ENCODE measurements around the gene PBX4.
"Not testable (repeated sequence)": the region's sequence is repeated elsewhere in the genome, so short reads cannot be mapped to it uniquely, and the experiment has no call there.

The PBX4 gene

DNA sequence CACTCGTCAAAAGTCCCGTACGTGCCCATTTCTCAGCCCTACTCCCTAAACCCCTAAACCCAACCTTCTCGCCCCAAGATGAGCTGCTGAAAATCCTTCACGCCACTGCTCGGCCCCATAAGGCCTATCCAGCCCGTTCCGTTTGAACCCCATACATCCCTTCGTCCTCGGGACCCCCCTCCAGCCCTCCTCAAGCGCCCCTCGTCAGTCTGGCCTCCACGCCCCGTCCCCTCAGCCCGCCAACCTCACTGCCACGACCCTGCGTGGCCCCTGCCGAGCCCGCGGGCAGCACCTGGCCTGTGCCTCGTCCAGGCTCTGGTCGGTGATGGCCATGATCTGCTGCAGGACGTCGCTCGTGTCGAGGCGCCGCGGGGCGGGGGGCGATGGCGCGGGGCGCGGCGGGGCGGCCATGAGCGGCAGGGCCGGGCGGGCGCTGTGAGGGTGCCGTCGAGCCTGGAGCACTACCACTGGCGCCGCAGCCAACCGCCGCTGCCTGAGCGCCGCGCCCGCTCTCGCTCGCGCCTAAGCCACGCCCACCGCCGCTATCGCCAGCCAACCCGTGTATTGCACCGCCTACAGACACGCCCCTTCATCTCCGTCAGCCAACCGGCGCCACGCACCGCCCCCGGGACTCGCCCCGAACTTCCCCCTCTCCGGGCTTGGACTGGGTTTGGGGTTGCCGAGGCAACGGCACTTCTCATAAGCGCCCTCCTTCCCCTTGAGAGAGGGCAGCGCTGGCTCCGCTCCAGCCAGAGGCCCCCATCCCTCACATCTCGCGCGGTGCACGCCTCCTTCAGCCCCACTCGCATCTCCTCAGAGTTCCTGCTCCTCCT, at the start of gene PBX4:
PBX4 (minus strand) TSS at position 469 of the 833 bp plus-strand sequence; CDS start at position 411, 58 bp downstream.
- peak; percentile 94 for DNase-seq

DNA sequence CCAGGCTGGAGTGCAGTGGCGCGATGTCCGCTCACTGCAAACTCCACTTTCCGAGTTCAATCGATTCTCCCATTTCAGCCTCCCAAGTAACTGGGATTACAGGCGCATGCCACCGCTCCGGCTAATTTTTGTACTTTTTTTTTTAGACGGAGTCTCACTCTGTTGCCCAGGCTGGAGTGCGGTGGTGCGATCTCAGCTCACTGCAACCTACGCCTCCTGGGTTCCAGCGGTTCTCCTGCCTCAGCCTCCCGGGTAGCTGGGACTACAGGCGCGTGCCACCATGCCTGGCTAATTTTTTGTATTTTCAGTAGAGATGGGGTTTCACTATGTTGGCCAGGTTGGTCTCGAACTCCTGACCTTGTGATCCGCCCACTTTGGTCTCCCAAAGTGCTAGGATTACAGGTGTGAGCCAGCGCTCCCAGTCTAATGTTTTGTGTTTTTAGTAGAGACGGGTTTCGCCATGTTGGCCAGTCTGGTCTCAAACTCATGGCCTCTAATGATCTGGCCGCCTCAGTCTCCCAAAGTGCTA, 47.0 kb upstream of the PBX4 start:
- DNase-seq, result not testable (repeated sequence)

- DNase-seq, result peak; percentile 99
Observed at GRCh38 chr19:19663256-19664120, 45.0 kb upstream of the PBX4 start, which contains the start of gene ATP13A1. Gene ATP13A1, minus strand, starts transcription at chr19:19663676. Its CDS starts 10 bp downstream, at chr19:19663666.

DNA sequence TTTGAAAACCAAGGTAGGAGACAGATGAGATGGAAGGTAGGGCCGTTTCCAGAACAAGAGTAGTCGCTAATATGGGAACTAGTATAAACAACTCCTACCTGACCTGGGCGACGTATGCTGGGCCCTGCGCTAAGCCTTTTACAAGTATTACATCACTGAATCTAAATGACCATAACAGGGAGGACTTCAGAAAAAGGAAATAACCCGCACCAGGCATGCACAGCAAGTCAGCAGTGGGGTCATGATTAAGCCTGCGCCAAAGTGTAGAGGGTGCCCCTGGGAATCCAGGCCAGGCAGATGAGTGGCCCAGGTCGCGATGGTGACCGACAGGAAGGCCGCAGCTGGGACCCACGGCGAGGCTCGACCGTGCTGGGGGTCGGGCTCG, 44.4 kb upstream of the PBX4 start:
- DNase-seq, result no peak

DNA sequence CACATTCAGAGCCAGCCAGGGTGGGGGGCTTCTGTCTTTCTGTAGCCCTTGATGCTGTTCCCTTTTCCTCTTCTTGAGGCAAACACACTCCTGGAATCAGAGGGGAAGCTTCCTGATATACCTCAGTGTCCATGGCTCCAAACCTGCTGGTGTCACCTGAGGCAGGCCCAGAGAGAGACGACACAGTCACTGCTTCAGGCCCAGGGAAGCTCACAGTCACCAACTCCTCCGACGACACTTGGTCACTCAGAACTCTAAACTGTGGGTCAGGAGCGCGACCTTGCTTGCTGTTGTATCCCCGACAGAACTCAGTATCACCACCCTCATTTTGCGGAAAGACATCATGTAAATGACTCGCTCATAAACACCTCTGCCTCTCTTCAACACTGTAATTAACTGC, 43.9 kb upstream of the PBX4 start:
- no peak for DNase-seq

DNA sequence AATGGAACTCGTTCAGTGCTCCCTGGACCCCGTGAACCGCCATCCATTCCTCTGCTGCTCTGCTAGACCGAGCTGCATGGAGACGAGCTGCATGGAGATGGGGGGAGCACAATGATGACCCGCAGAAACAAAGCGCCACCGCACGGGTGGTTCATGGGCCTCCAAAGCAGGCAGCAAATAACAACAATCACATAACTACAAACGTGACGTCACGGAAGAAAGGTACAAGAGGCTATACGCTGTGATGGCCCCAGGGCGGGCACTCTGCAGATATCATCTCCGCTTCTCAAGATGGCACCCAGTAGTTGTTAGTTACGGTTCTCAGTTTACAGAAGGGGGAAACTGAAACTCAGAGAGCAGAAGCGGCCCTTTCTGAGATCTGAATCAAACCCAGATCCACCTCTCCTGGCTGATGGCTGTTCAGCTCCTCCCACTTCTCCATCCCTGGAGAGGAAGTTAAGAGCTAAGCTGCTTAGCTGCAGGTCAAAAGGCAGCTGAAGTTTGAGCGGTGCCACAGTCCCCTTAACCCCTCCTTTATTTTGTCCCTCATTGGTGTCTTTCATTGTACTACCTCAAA, 43.3 kb upstream of the PBX4 start:
- no peak for DNase-seq

- DNase-seq, result no peak
Observed at GRCh38 chr19:19661141-19661674, 42.7 kb upstream of the PBX4 start.

DNA sequence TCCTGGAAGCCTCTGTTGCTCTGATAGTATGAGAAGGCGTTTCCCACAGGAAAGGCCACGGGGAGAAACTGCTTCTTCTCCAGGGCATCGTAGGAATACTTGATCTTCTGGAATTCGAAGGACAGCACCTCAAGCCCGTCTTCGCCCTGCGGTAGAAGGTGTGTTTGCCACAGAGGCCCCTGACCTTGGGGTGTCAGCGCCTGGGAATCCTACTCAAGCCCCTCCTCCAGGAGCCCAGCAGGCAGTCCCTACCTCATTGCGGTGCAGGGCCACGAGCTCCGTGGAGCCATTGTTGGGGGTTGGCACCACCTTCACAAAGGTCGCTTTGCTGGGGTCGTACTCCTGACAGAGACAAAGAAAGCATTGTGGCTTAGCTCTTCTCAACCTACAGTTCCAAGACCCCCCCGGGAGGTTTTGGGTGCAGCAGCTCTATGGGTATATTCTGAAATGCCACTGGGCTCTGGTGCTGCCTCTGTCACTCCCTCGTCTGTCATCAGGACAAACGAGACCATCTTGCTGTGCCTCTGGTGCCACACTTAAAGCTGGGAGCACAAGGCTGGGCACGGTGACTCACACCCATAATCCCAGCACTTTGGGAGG, 41.3 kb upstream of the PBX4 start:
- DNase-seq, result no peak

DNA sequence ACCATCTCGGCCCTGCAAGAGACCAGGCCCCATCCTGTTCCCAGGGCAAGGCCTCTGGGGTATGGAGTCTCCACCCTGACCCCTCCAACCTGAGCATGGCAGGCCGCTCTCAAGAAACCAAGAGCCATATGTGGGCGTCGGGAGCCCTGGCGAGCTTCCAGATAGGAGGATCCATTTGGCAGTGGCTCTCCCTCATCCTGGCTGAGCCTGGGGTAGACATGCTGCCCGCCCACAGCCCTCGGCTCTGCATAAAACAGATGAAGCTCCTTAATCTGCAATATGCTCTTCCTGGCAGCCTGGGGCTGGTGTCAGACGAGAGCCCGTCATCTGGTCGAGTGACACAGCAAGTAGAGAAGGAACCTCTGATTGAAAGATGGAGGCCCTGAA, 38.9 kb upstream of the PBX4 start:
- peak; percentile 68 for DNase-seq

GRCh38 chr19:19656451-19657396, 38.2 kb upstream of the PBX4 start:
- DNase-seq, result no peak

DNA sequence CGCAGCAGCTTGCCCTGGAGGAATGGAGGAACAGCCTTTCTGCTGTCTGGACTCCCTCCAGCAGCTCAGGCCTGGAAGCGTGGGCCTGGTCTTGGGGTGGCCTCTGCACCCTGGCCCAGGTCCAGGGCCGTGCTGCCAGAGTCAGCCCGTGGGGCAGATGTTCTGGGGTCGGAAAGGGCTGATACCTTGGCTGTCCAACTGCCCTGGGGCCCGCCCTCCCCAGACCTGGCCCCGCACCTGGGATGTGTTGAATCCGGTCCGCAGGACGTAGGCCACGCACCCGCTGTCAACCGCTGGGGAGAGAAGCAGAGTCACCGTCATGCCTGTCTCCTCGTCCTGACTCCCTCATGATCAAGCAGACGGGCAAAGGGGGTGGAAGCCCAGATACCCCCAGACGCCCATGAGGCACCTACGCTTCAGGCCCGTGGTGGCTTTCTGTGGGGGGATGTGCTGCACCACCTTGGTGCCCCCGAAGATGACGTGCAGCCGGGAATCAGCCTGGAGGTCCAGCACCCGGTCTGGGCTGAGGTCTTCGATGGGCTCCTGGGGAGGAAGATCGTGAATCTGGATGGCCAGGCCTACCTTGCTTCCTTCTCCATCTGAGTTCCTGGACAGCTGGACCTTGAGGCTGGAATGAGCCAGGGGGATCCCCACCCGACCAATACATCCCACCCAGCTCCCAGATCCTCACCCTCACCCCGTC, 37.3 kb upstream of the PBX4 start:
- no peak for DNase-seq

DNA sequence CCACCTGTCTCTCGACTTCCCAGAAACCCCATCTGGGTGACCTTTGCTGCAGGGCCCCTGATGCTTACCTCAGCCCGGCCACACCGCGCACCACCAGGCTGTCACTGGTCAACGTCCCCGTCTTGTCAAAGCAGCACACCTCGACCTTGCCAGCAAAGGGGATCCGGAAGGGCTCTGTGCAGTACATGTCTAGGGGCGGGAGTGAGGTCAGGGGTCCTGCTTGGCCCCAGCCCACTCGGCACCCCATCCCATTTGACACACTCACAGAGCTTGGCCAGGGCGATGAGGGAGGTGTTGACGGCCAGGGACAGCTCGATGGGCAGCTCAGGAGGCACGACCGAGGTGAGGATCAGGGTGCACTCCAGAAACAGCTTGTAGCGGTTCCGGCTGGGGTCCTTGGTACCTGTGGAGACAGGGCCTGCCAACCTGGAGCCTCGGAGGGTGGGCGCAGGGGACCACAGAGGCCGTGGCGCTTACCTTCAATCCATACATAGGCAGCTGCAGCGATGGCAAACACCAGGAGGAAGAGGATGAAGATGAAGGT, 36.6 kb upstream of the PBX4 start:
- DNase-seq, result no peak

DNA sequence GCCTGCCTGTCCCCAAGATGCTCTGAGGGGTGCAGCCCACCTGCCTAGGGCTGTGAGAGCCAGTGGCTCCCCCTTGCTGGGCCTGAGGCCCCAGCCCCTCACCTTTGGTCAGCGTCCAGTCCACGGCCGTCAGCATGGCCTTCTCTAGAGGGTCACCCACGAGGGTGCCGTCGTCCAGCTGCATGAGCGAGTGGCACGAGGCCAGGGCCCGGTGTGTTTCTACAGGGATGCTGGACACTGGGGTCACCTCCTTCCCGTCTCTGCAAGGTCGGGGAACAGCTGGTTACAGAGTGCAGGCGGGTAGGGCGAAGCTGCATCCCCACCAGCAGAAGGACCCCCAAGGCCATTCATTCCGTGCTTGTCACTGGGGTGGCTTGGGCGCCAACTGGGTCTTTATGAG, 36.0 kb upstream of the PBX4 start:
- no peak for DNase-seq

- DNase-seq, result no peak
Observed at GRCh38 chr19:19653597-19654147, 35.2 kb upstream of the PBX4 start.

DNA sequence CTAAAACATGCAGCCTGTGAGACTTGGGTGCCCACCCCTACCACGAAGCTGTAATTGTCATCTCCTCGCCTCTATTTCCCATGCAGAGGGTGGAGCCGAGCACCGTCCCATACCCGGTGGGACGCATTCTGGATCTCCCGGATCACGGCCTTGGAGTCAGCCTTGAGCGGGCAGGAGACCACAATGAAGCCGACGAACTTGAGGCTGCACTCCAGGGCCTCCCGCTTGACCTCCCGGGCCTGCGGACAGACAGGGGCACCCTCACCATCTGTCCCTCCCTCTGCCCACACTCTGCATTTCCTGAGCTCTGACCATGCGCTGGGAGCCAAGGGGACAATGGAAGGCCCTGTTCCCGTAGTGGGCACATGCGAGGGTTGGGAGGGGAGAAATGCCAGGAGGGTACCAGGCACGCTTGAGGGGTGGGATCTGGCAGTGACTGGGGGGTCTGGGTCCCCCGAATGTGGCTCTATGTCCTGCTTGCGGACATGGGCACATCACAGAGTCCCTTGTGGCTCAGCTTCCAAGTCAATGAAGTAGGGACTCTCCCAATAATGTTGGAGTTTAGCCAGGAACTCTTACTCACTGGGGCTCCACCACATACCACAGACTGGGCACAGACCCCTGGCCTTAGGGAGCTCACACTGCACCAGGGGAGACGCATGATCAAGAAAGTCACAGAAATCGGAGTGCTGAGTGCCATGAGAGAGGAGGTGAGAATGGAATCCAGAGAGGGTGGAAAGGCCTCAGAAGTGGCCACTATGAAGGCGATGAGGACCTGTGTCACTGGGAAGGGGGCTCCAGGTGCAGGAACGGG, 34.2 kb upstream of the PBX4 start:
- DNase-seq, result no peak

- no peak for DNase-seq
Observed at GRCh38 chr19:19651076-19651475, 32.6 kb upstream of the PBX4 start.

- DNase-seq, result no peak
Observed at GRCh38 chr19:19650331-19650730, 31.8 kb upstream of the PBX4 start.

DNA sequence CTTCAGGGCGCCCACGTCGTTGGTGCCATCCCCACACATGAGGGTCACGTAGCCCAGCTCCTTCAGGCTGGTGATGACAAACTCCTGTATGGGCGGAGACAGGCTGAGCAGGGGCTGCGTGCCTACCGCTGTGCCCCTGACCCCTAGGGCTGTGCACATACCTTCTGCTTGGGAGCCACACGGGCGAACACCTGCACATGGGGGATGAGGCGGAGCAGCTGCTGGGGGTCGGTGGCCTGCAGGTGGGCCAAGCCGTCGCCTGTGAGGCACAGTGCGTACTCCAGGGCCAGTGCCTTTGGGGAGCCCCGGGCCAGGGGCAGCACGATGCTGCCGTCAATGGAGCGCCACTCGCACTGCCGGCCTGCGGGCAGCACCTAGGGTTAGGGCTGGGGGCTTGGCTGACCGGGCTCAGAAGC, 31.1 kb upstream of the PBX4 start:
- no peak for DNase-seq

DNA sequence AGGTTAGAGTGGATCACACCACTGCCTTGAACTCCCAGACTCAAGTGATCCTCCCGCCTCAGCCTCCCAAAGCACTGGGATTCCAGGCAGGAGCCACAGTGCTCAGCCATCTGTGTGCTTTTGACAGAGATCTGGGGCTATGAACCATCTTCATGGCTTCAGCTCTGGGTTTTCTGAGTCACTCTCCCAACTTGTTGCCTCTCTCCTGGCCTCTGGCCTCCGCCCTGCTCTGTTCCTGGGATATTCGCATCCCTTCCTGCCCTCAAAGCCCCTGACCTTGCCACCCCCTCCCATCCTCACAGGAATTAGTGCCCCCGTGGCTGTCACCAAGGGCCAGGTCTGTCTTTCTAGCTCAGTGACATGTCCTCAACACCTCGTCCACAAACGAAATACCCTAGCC, 30.7 kb upstream of the PBX4 start:
- no peak for DNase-seq

Measured in NCI-H524 treated with DMSO at 0.1 percent for 48 hours (cell line).